Naive thymus-derived CD4-positive, alpha-beta T cell (primary cell): ENCODE measurements around the gene KCNK16. TPM values are rescaled to one million over a fixed set of nuclear protein-coding genes. Genes with fewer than 3 reads are reported as not detected.
A peak's percentile ranks its signal among the peaks of the same experiment; 100 is the strongest.

ENCODE experiments used
- ATAC-seq: fragments of 150-1000 bp; cut with Tn5 transposase; 2 replicates; pipeline ENCODE4 v1.10.0; 2021; ENCODE audit warnings: mild to moderate bottlenecking, moderate library complexity
- CTCF ChIA-PET: fragments of 350-600 bp; sonication (Branson Sonifier 250); formaldehyde crosslinking; loops from one replicate; lab custom pipeline; 2021; ENCODE audit warnings: antibody characterized with exemption; lab: Charles Lee
- POLR2A ChIA-PET: fragments of 350-600 bp; sonication (Branson Sonifier 250); formaldehyde crosslinking; loops from one replicate; lab custom pipeline; 2021; ENCODE audit warnings: antibody characterized with exemption, inconsistent platforms; lab: Charles Lee
- DNase-seq, 9 donors: peaks; one replicate each; pipeline versions ENCODE4 v3.0.0 to v3.0.0-alpha.2; 2020 to 2022; ENCODE audit warnings: mixed read lengths in 1 of 9
- H3K27ac ChIP-seq: one replicate; pipeline ENCODE4 v1.7.0; 2013; ENCODE audit warnings: mild to moderate bottlenecking, low read depth, low read length, moderate library complexity
- H3K27me3 ChIP-seq, 2 donors: one replicate each; pipeline ENCODE4 v1.7.0; 2013; ENCODE audit warnings: low read length in 2 of 2, mild to moderate bottlenecking in 2 of 2, moderate library complexity in 2 of 2; ENCODE audit not compliant: control insufficient read depth in 2 of 2, insufficient read depth in 2 of 2
- H3K36me3 ChIP-seq, 3 experiments: 1 replicate in 2 of 3; 2 replicates in 1 of 3; pipeline ENCODE4 v1.7.0; 2013; ENCODE audit warnings: low read length in 3 of 3, mild to moderate bottlenecking in 3 of 3, moderate library complexity in 1 of 3; ENCODE audit not compliant: insufficient read depth in 3 of 3, control insufficient read depth in 2 of 3
- H3K4me1 ChIP-seq, 2 donors: one replicate each; pipeline ENCODE4 v1.7.0; 2013; ENCODE audit warnings: low read length in 2 of 2, mild to moderate bottlenecking in 2 of 2, moderate library complexity in 1 of 2; ENCODE audit not compliant: control insufficient read depth in 2 of 2, insufficient read depth in 2 of 2
- H3K4me3 ChIP-seq: 2 replicates; pipeline ENCODE4 v1.7.0; 2013; ENCODE audit warnings: mild to moderate bottlenecking, low read length
- H3K9me3 ChIP-seq, 3 experiments: 1 replicate in 2 of 3; 2 replicates in 1 of 3; pipeline ENCODE4 v1.7.0; 2013; ENCODE audit warnings: low read length in 3 of 3; ENCODE audit not compliant: control insufficient read depth in 2 of 3
- H3K27ac Mint-ChIP-seq, 9 donors: one replicate each; pipeline ENCODE4 v1.8.0; 2020 to 2022; ENCODE audit warnings: mixed read lengths in 9 of 9, mild to moderate bottlenecking in 8 of 9, moderate library complexity in 5 of 9, inconsistent platforms in 2 of 9
- H3K27me3 Mint-ChIP-seq, 5 donors: one replicate each; pipeline ENCODE4 v1.8.0; 2021 to 2022; ENCODE audit warnings: mixed read lengths in 5 of 5, mild to moderate bottlenecking in 1 of 5
- H3K36me3 Mint-ChIP-seq, 5 donors: one replicate each; pipeline ENCODE4 v1.8.0; 2020 to 2022; ENCODE audit warnings: mixed read lengths in 5 of 5, mild to moderate bottlenecking in 3 of 5, inconsistent platforms in 1 of 5
- H3K4me1 Mint-ChIP-seq, 7 donors: one replicate each; pipeline ENCODE4 v1.8.0; 2020 to 2022; ENCODE audit warnings: mixed read lengths in 7 of 7, mild to moderate bottlenecking in 3 of 7, inconsistent platforms in 1 of 7
- H3K4me3 Mint-ChIP-seq, 10 donors: one replicate each; pipeline ENCODE4 v1.8.0; 2020 to 2022; ENCODE audit warnings: mild to moderate bottlenecking in 10 of 10, mixed read lengths in 10 of 10, moderate library complexity in 6 of 10, inconsistent platforms in 2 of 10
- H3K9me3 Mint-ChIP-seq, 11 donors: one replicate each; pipeline ENCODE4 v1.8.0; 2020 to 2022; ENCODE audit warnings: mixed read lengths in 11 of 11, mild to moderate bottlenecking in 4 of 11, inconsistent platforms in 1 of 11, moderate library complexity in 1 of 11
- intact Hi-C, 2 donors: fragments of 100-400 bp; cut with micrococcal nuclease; formaldehyde crosslinking; loops; one replicate each; pipeline ENCODE4 v1.15.1; 2023
- polyA plus RNA-seq, 2 donors: library from polyadenylated mRNA; unstranded; fragments of 300-500 nt; fragmentation: Illumina TruSeq; gene quantifications; one replicate each; pipeline ENCODE4 v1.2.3, GENCODE V29; 2021
- total RNA-seq, 6 experiments: library from RNA in 5 of 6; stranded (reverse) in 5 of 6; gene quantifications; 1 replicate in 5 of 6; 2 replicates in 1 of 6; pipeline ENCODE4 v1.2.3 and lab custom pipeline; 2021 to 2026

The KCNK16 gene
- total and polyA plus RNA-seq, 7 experiments from 2014 or later: not detected

- H3K4me3 Mint-ChIP-seq: no peak overlapping the region
- ATAC-seq (no peak), DNase-seq (no peak)
- H3K4me3 ChIP-seq: no peak overlapping the region
- H3K9me3 Mint-ChIP-seq: no peaks in the 10 kb centered on the region
- H3K36me3 ChIP-seq: no peaks in the 10 kb centered on the region
- H3K27ac Mint-ChIP-seq: peak overlapping the region in 1 of 9 donors; percentile 34
- H3K4me1 Mint-ChIP-seq: peaks cover 0 to 9% (median 0%) of the 10 kb centered on the region in 7 donors
- intact Hi-C loops: loop anchor here in 1 of 2 donors (10.0 kb wide), 1 partner anchor 1682 kb away; no protein-coding TSS in a partner anchor
- POLR2A ChIA-PET: no interaction called here
- H3K27me3 Mint-ChIP-seq: peaks cover 8 to 23% (median 9%) of the 10 kb centered on the region in 5 donors
- H3K9me3 ChIP-seq: no peaks in the 10 kb centered on the region
- no peak overlapping the region for H3K27ac ChIP-seq
- CTCF ChIA-PET: no interaction called here
- no peaks in the 10 kb centered on the region for H3K27me3 ChIP-seq
- H3K36me3 Mint-ChIP-seq: no peaks in the 10 kb centered on the region
- no peaks in the 10 kb centered on the region for H3K4me1 ChIP-seq
These were observed 20.3 kb upstream of the KCNK16 start for GRCh38 chr6:39342692-39343395.

DNA sequence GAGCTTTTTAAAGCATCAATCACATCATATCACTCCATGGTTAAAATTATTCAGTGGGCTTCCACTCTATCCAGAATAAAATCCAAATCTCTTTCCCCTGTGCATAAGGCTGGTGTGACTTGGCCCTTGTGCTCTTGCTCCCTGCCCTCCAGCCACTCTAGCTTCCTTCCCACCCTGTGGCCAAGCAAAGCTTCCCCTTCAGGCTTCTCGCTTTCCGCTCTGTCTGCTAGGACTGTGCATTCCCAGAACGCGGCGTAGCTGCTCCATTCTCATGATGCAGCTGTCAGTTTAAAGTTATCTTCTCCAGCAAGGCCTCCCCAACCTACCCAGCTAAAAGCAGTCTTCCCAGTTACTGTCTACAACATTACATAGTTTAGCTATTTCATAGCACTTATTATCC is 19.4 kb upstream of the KCNK16 start:
- no peaks in the 10 kb centered on the region for H3K27me3 ChIP-seq
- H3K27ac ChIP-seq: no peak overlapping the region
- Mint-ChIP-seq H3K27me3 (peaks cover 11 to 26% (median 17%) of the 10 kb centered on the region in 5 donors), H3K9me3 (no peaks in the 10 kb centered on the region), H3K36me3 (no peaks in the 10 kb centered on the region), H3K27ac (no peak overlapping the region), H3K4me1 (peaks cover 0 to 14% (median 3%) of the 10 kb centered on the region in 7 donors), H3K4me3 (no peak overlapping the region)
- DNase-seq (no peak), ATAC-seq (no peak)
- POLR2A ChIA-PET: no interaction called here
- no peaks in the 10 kb centered on the region for H3K9me3 ChIP-seq
- intact Hi-C loops: loop anchor here in 1 of 2 donors (10.0 kb wide), 1 partner anchor 1683 kb away; no protein-coding TSS in a partner anchor
- H3K4me1 ChIP-seq: no peaks in the 10 kb centered on the region
- H3K36me3 ChIP-seq: no peaks in the 10 kb centered on the region
- no peak overlapping the region for H3K4me3 ChIP-seq
- CTCF ChIA-PET: no interaction called here

GRCh38 chr6:39341352-39341751 is 18.9 kb upstream of the KCNK16 start:
- no peak overlapping the region for H3K4me3 ChIP-seq
- peaks cover 5 to 20% (median 9%) of the 10 kb centered on the region in 7 donors for H3K4me1 Mint-ChIP-seq
- H3K4me1 ChIP-seq: no peaks in the 10 kb centered on the region
- POLR2A ChIA-PET: no interaction called here
- no peaks in the 10 kb centered on the region for H3K27me3 ChIP-seq
- H3K9me3 ChIP-seq: no peaks in the 10 kb centered on the region
- no peaks in the 10 kb centered on the region for H3K36me3 ChIP-seq
- peaks cover 11 to 26% (median 18%) of the 10 kb centered on the region in 5 donors for H3K27me3 Mint-ChIP-seq
- no peaks in the 10 kb centered on the region for H3K9me3 Mint-ChIP-seq
- CTCF ChIA-PET: no interaction called here
- ATAC-seq (no peak), DNase-seq (no peak)
- no peak overlapping the region for H3K4me3 Mint-ChIP-seq
- no peak overlapping the region for H3K27ac Mint-ChIP-seq
- H3K27ac ChIP-seq: no peak overlapping the region
- intact Hi-C loops: loop anchor here in 1 of 2 donors (10.0 kb wide), 1 partner anchor 1683 kb away; no protein-coding TSS in a partner anchor
- H3K36me3 Mint-ChIP-seq: no peaks in the 10 kb centered on the region

DNA sequence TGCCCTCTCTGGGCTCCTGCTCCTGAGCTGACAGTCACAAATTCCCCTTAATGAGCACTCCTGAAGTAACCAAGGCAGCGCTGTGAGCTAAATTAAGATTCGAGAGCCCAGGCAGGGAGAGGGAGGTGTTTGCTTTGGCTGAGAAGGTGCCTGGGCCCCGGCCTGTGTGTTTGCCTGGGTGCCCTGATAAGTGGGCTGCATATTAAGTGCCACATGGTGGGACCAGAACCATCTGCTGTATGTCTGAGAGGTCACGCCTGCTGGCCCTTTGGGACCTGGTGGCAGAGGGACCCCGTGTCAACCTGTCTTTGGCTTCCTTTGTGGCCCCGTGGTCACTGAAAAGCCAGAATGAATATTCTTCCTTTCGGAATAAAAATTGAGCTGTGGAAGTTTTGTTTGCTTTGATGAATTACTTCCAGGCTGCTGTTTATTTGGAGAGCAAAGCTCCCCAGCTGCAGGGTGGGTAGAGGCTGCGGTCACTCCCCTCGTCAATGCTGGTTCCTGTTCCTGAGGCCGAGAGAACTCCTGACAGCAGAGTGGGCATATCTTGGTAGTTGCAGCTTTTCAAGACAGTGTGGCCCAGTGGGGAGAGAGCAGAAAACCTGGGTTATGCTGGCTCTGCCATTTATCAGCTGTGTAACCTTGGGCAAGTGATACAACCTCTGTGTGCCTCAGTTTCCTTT is 17.5 kb upstream of the KCNK16 start:
- Mint-ChIP-seq H3K36me3 (no peaks in the 10 kb centered on the region), H3K27ac (no peak overlapping the region), H3K4me3 (no peak overlapping the region), H3K27me3 (peaks cover 11 to 31% (median 18%) of the 10 kb centered on the region in 5 donors), H3K4me1 (peaks cover 11 to 27% (median 15%) of the 10 kb centered on the region in 7 donors), H3K9me3 (no peaks in the 10 kb centered on the region)
- Histone ChIP-seq H3K4me1 (no peaks in the 10 kb centered on the region), H3K36me3 (no peaks in the 10 kb centered on the region), H3K27ac (no peak overlapping the region), H3K9me3 (no peaks in the 10 kb centered on the region), H3K27me3 (no peaks in the 10 kb centered on the region), H3K4me3 (no peak overlapping the region)
- intact Hi-C loops: loop anchor here in 1 of 2 donors (10.0 kb wide), 1 partner anchor 1685 kb away; no protein-coding TSS in a partner anchor
- POLR2A ChIA-PET: no interaction called here
- no peak for DNase-seq
- CTCF ChIA-PET: no interaction called here
- no peak for ATAC-seq

- H3K27me3 ChIP-seq: no peaks in the 10 kb centered on the region
- Mint-ChIP-seq H3K4me3 (no peak overlapping the region), H3K36me3 (no peaks in the 10 kb centered on the region), H3K27me3 (peaks cover 11 to 31% (median 20%) of the 10 kb centered on the region in 5 donors), H3K27ac (no peak overlapping the region), H3K4me1 (peaks cover 11 to 27% (median 15%) of the 10 kb centered on the region in 7 donors), H3K9me3 (no peaks in the 10 kb centered on the region)
- H3K36me3 ChIP-seq: no peaks in the 10 kb centered on the region
- no peak for ATAC-seq
- no peaks in the 10 kb centered on the region for H3K9me3 ChIP-seq
- ChIA-PET CTCF (no interaction called here), POLR2A (no interaction called here)
- H3K4me3 ChIP-seq: no peak overlapping the region
- intact Hi-C loops: no loop called here
- H3K27ac ChIP-seq: no peak overlapping the region
- H3K4me1 ChIP-seq: no peaks in the 10 kb centered on the region
- no peak for DNase-seq
These were observed 16.8 kb upstream of the KCNK16 start for GRCh38 chr6:39339096-39339867.

GRCh38 chr6:39338397-39338796 is 15.9 kb upstream of the KCNK16 start:
- Histone ChIP-seq H3K27me3 (no peaks in the 10 kb centered on the region), H3K9me3 (no peaks in the 10 kb centered on the region), H3K4me3 (no peak overlapping the region), H3K4me1 (no peaks in the 10 kb centered on the region), H3K36me3 (no peaks in the 10 kb centered on the region), H3K27ac (no peak overlapping the region)
- Mint-ChIP-seq H3K9me3 (no peaks in the 10 kb centered on the region), H3K4me3 (no peak overlapping the region), H3K4me1 (peaks cover 11 to 27% (median 15%) of the 10 kb centered on the region in 7 donors), H3K27me3 (peaks cover 15 to 31% (median 23%) of the 10 kb centered on the region in 5 donors), H3K36me3 (no peaks in the 10 kb centered on the region), H3K27ac (no peak overlapping the region)
- peak; percentile 25 for ATAC-seq
- no peak for DNase-seq
- POLR2A ChIA-PET: no interaction called here
- CTCF ChIA-PET: no interaction called here
- intact Hi-C loops: no loop called here
